Naive B cell (primary cell): Measurements from ENCODE around the gene ESF1. TPM values are rescaled to one million over a fixed set of nuclear protein-coding genes. Genes with fewer than 3 reads are reported as not detected.

Experiments used
- ATAC-seq, 2 donors: fragments of 150-1000 bp; cut with Tn5 transposase; 2 replicates each; pipeline ENCODE4 v1.10.0; 2021; ENCODE audit warnings: low read depth in 2 of 2, mild to moderate bottlenecking in 2 of 2, moderate library complexity in 2 of 2
- DNase-seq: peaks from one replicate; pipeline ENCODE4 v3.0.0; 2022
- H3K27ac Mint-ChIP-seq, 6 donors: one replicate each; pipeline ENCODE4 v1.8.0; 2020 to 2022; ENCODE audit warnings: mild to moderate bottlenecking in 6 of 6, mixed read lengths in 6 of 6, moderate library complexity in 5 of 6, inconsistent platforms in 2 of 6
- H3K27me3 Mint-ChIP-seq, 3 donors: one replicate each; pipeline ENCODE4 v1.8.0; 2021 to 2022; ENCODE audit warnings: mixed read lengths in 3 of 3, mild to moderate bottlenecking in 1 of 3
- H3K36me3 Mint-ChIP-seq, 2 donors: one replicate each; pipeline ENCODE4 v1.8.0; 2020 to 2022; ENCODE audit warnings: mixed read lengths in 2 of 2, inconsistent platforms in 1 of 2, mild to moderate bottlenecking in 1 of 2
- H3K4me1 Mint-ChIP-seq, 3 donors: one replicate each; pipeline ENCODE4 v1.8.0; 2020 to 2022; ENCODE audit warnings: mixed read lengths in 3 of 3, inconsistent platforms in 1 of 3, mild to moderate bottlenecking in 1 of 3, moderate library complexity in 1 of 3
- H3K4me3 Mint-ChIP-seq, 8 donors: one replicate each; pipeline ENCODE4 v1.8.0; 2020 to 2022; ENCODE audit warnings: mild to moderate bottlenecking in 8 of 8, mixed read lengths in 8 of 8, moderate library complexity in 8 of 8, inconsistent platforms in 2 of 8
- H3K9me3 Mint-ChIP-seq, 7 donors: one replicate each; pipeline ENCODE4 v1.8.0; 2020 to 2022; ENCODE audit warnings: mixed read lengths in 7 of 7, mild to moderate bottlenecking in 5 of 7, inconsistent platforms in 2 of 7, moderate library complexity in 1 of 7
- polyA plus RNA-seq, 6 donors: library from polyadenylated mRNA; unstranded; fragments of 300-500 nt; fragmentation: Illumina TruSeq; gene quantifications; one replicate each; pipeline ENCODE4 v1.2.3, GENCODE V29; 2021; ENCODE audit warnings: low read depth in 6 of 6

ESF1 gene
- polyA plus RNA-seq, 6 donors from 2014 or later: 5.9 to 14.3 (median 8.1) TPM

- DNase-seq (no peak), ATAC-seq (no peak)
- Mint-ChIP-seq H3K27ac (no peak overlapping the region), H3K36me3 (no peaks in the 10 kb centered on the region), H3K4me3 (no peak overlapping the region), H3K9me3 (peaks cover 0 to 1% (median 0%) of the 10 kb centered on the region in 7 donors), H3K27me3 (peaks cover 3 to 11% (median 9%) of the 10 kb centered on the region in 3 donors), H3K4me1 (no peaks in the 10 kb centered on the region)
Observed at GRCh38 chr20:13676682-13677081, 108.0 kb downstream of the ESF1 start.

GRCh38 chr20:13672690-13673089, 112.0 kb downstream of the ESF1 start:
- no peaks in the 10 kb centered on the region for H3K9me3 Mint-ChIP-seq
- no peaks in the 10 kb centered on the region for H3K36me3 Mint-ChIP-seq
- H3K27me3 Mint-ChIP-seq: peaks cover 8 to 24% (median 16%) of the 10 kb centered on the region in 3 donors
- H3K4me1 Mint-ChIP-seq: peaks cover 0 to 12% (median 9%) of the 10 kb centered on the region in 3 donors
- H3K4me3 Mint-ChIP-seq: no peak overlapping the region
- H3K27ac Mint-ChIP-seq: no peak overlapping the region
- no peak for ATAC-seq
- no peak for DNase-seq

GRCh38 chr20:13671916-13672378, 112.8 kb downstream of the ESF1 start:
- H3K4me1 Mint-ChIP-seq: peaks cover 0 to 12% (median 9%) of the 10 kb centered on the region in 3 donors
- H3K27ac Mint-ChIP-seq: no peak overlapping the region
- no peak for ATAC-seq
- H3K9me3 Mint-ChIP-seq: no peaks in the 10 kb centered on the region
- no peaks in the 10 kb centered on the region for H3K36me3 Mint-ChIP-seq
- H3K27me3 Mint-ChIP-seq: peaks cover 8 to 24% (median 16%) of the 10 kb centered on the region in 3 donors
- H3K4me3 Mint-ChIP-seq: no peak overlapping the region
- no peak for DNase-seq

GRCh38 chr20:13671512-13671911, 113.2 kb downstream of the ESF1 start:
- Mint-ChIP-seq H3K4me3 (no peak overlapping the region), H3K36me3 (no peaks in the 10 kb centered on the region), H3K9me3 (no peaks in the 10 kb centered on the region), H3K27me3 (peaks cover 8 to 24% (median 16%) of the 10 kb centered on the region in 3 donors), H3K4me1 (peaks cover 0 to 12% (median 9%) of the 10 kb centered on the region in 3 donors), H3K27ac (no peak overlapping the region)
- ATAC-seq: no peak
- DNase-seq: no peak

GRCh38 chr20:13670160-13670559, 114.6 kb downstream of the ESF1 start:
- no peak for ATAC-seq
- peaks cover 0 to 12% (median 9%) of the 10 kb centered on the region in 3 donors for H3K4me1 Mint-ChIP-seq
- no peaks in the 10 kb centered on the region for H3K9me3 Mint-ChIP-seq
- no peak overlapping the region for H3K4me3 Mint-ChIP-seq
- no peaks in the 10 kb centered on the region for H3K36me3 Mint-ChIP-seq
- peak overlapping the region in 3 of 6 donors; percentile 24 to 88 (median 75) for H3K27ac Mint-ChIP-seq
- peaks cover 8 to 24% (median 16%) of the 10 kb centered on the region in 3 donors for H3K27me3 Mint-ChIP-seq
- DNase-seq: no peak

- H3K4me3 Mint-ChIP-seq: no peak overlapping the region
- H3K27me3 Mint-ChIP-seq: peaks cover 2 to 23% (median 13%) of the 10 kb centered on the region in 3 donors
- ATAC-seq (no peak), DNase-seq (no peak)
- H3K36me3 Mint-ChIP-seq: no peaks in the 10 kb centered on the region
- H3K9me3 Mint-ChIP-seq: no peaks in the 10 kb centered on the region
- peaks cover 0 to 11% (median 9%) of the 10 kb centered on the region in 3 donors for H3K4me1 Mint-ChIP-seq
- peak overlapping the region in 1 of 6 donors; percentile 70 for H3K27ac Mint-ChIP-seq
Observed at GRCh38 chr20:13665709-13666395, 118.9 kb downstream of the ESF1 start.

Other genes with a start within 250 kb of the ESF1 start
- gene TASP1, start 146.0 kb downstream of the ESF1 start, polyA plus RNA-seq: 10 to 100 TPM; 12.8 to 20.7 (median 15.0) TPM
- gene NDUFAF5, start 109 bp upstream of the ESF1 start, polyA plus RNA-seq: 1 to 10 TPM in 5 of 6 donors, not detected in 1; 6.8 to 9.0 (median 8.1) TPM
- not detected for gene SEL1L2, start 205.7 kb upstream of the ESF1 start, polyA plus RNA-seq
- 10 to 100 TPM; 27.2 to 49.3 (median 36.4) TPM for gene MACROD2, start 210.6 kb upstream of the ESF1 start, polyA plus RNA-seq